Body of pancreas (tissue), 4 donors: ENCODE results near the gene PLEKHG4B.

ENCODE experiments used
- POLR2A ChIP-seq, 3 donors: fragments of 450-650 bp; IDR thresholded peaks; one replicate each; pipeline ENCODE4 v1.6.1; 2016; ENCODE audit warnings: antibody characterized with exemption in 3 of 3, mild to moderate bottlenecking in 2 of 3
- TF ChIP-seq, protein P1 (sequence below), 7 experiments: fragments of 450-650 bp in 4 of 7; fragments of 200-600 bp in 3 of 7; sonication (generic) in 3 of 7; IDR thresholded peaks; one replicate each; pipeline ENCODE4 v1.5.1; 2016 to 2019; ENCODE audit warnings: antibody characterized with exemption in 7 of 7

DNA sequence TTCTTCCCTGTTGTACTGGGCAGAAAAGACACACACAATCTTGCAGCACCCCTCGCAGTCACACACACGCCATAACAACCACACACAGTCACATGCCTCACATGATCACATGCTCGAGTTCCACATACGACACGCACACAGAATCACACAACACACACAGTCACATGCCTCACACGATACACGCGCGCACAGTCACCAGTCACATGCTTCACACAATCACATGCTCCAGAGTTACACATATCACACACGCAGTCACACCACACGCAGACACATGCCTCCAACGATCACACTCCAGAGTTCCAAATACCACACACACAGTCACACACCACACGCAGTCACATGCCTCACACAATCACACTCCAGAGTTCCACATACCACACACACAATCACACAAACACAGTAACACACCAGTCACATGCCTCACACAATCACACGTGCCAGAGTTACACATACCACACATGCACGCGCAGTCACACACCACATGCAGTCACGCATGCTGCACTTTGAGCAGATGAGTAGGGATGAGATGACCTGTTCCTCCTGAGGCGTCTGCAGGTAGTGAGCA is 50.4 kb downstream of the PLEKHG4B start:
- TF ChIP-seq, protein P1, sequence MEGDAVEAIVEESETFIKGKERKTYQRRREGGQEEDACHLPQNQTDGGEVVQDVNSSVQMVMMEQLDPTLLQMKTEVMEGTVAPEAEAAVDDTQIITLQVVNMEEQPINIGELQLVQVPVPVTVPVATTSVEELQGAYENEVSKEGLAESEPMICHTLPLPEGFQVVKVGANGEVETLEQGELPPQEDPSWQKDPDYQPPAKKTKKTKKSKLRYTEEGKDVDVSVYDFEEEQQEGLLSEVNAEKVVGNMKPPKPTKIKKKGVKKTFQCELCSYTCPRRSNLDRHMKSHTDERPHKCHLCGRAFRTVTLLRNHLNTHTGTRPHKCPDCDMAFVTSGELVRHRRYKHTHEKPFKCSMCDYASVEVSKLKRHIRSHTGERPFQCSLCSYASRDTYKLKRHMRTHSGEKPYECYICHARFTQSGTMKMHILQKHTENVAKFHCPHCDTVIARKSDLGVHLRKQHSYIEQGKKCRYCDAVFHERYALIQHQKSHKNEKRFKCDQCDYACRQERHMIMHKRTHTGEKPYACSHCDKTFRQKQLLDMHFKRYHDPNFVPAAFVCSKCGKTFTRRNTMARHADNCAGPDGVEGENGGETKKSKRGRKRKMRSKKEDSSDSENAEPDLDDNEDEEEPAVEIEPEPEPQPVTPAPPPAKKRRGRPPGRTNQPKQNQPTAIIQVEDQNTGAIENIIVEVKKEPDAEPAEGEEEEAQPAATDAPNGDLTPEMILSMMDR (IDR thresholded peaks at IDR 0.05): no peak
- no peak for TF ChIP-seq POLR2A (IDR thresholded peaks at IDR 0.05)
